Umbilical cord (tissue), 2 donors: ENCODE data around the gene TOP1. TPM values are rescaled to one million over a fixed set of nuclear protein-coding genes. Genes with fewer than 3 reads are reported as not detected.
A peak's percentile ranks its signal among the peaks of the same experiment; 100 is the strongest.

ENCODE experiments used
- DNase-seq: peaks from one replicate; pipeline ENCODE4 v3.0.0-alpha.2; 2015; ENCODE audit warnings: low spot score
- total RNA-seq: library from RNA; depleted of rRNA; stranded (reverse); fragments of >200 nt; gene quantifications from one replicate; pipeline ENCODE4 v1.2.3, GENCODE V29; 2014; ENCODE audit warnings: low replicate concordance; ENCODE audit not compliant: insufficient read depth

The TOP1 gene
- total RNA-seq, 1 donor from 2014 or later: 15.2 TPM

GRCh38 chr20:41167481-41168253 lies 139.0 kb downstream of the TOP1 start:
- no peak for DNase-seq

GRCh38 chr20:41168281-41169161 lies 139.9 kb downstream of the TOP1 start:
- DNase-seq: no peak

- no peak for DNase-seq
Observed at GRCh38 chr20:41169162-41169690, 140.6 kb downstream of the TOP1 start.

- DNase-seq: no peak
Observed at GRCh38 chr20:41169791-41170351, 141.2 kb downstream of the TOP1 start.

DNA sequence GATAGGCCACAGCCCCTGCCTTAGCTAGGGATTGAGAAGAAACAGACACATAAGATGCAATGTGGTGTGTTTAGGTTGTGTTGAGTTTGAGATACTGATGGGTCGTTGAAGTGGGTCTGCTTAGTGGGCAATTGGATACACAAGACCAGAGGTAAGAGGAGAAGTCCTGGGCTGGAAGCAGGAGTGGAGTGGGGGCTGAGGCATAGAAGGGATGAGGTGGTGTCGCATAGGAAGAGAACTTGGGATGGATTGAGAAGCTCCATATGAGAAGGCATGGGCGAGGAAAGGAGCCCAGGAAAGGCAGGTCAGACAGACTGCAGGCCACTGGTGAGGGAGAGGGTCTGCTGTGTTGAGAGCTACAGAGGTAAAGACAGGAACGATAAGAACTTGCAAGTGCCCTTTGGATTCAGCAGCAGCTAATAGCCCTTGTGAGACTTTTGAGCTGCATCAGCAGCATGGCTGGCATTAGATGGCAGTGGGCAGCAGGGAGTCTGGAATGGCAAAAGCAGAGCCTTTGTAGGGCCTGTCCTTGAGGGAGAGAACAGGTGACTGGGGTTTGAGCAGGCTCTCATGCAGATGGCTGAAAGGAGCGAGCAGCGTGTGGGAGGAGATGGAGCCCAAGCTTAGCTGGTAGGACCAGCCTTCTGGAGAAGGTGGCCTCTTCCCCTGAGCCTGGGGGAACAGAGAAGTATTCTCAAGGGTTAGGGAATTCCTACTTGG lies 141.9 kb downstream of the TOP1 start:
- no peak for DNase-seq

DNA sequence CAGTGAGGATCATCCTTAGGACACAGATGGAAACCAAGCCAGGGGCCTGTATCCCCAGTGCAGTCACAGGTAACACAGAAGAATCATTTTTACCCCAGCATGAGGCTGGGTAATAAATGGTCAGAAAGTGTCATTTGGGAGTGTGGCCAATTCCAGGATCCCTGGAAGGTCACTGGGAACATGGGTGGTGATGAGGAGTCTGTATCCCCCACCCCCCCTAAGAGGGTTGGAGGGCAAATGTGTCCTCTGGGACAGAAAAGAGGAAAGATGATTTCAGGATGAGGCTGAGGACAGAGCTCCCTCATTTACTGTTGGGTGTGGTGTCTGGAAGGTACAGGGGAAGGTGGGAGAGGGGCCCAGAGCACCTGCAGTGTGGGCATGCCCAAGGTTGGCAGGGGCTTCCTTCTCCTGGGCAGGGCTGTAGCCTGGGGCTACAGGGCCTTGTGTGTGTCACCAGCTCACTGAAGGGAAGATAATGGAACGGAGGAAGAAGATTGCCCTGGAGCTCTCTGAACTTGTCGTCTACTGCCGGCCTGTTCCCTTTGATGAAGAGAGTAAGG lies 143.2 kb downstream of the TOP1 start:
- no peak for DNase-seq

- DNase-seq: no peak
Observed at GRCh38 chr20:41172296-41173140, 143.9 kb downstream of the TOP1 start.

GRCh38 chr20:41173161-41173721 lies 144.6 kb downstream of the TOP1 start:
- DNase-seq: peak; percentile 85

GRCh38 chr20:41173791-41174341 lies 145.2 kb downstream of the TOP1 start:
- DNase-seq: no peak

Other genes starting within 250 kb of the TOP1 start
- 39.5 TPM for gene PLCG1, start 108.7 kb downstream of the TOP1 start, total RNA-seq